ENCODE results near the gene CHN1.

Gene CHN1

GRCh38 chr2:175004980-175005732 is at the start of gene CHN1:
TSS of gene CHN1 (minus strand) at chr2:175005381. CDS start at chr2:175004912, 469 bp downstream.
- no peak for FAIRE-seq

- no peak for FAIRE-seq
Observed at GRCh38 chr2:175054340-175054739, 49.2 kb upstream of the CHN1 start.

- FAIRE-seq = no peak
Observed at GRCh38 chr2:175049661-175050060, 44.5 kb upstream of the CHN1 start.

- FAIRE-seq = no peak
Observed at GRCh38 chr2:175048275-175048674, 43.1 kb upstream of the CHN1 start.

GRCh38 chr2:175039490-175039889 is 34.3 kb upstream of the CHN1 start:
- no peak for FAIRE-seq

- no peak for FAIRE-seq
Observed at GRCh38 chr2:175039031-175039430, 33.9 kb upstream of the CHN1 start.

- no peak for FAIRE-seq
Observed at GRCh38 chr2:175037941-175038340, 32.8 kb upstream of the CHN1 start.

- FAIRE-seq = no peak
Observed at GRCh38 chr2:175036582-175037018, 31.4 kb upstream of the CHN1 start.

GRCh38 chr2:175035806-175036205 is 30.6 kb upstream of the CHN1 start:
- no peak for FAIRE-seq

- no peak for FAIRE-seq
Observed at GRCh38 chr2:175034716-175035115, 29.5 kb upstream of the CHN1 start.

- no peak for FAIRE-seq
Observed at GRCh38 chr2:175030380-175031271, 25.4 kb upstream of the CHN1 start.

GRCh38 chr2:175027755-175028154 is 22.6 kb upstream of the CHN1 start:
- no peak for FAIRE-seq

- FAIRE-seq = no peak
Observed at GRCh38 chr2:175026385-175026784, 21.2 kb upstream of the CHN1 start.

- no peak for FAIRE-seq
Observed at GRCh38 chr2:175025946-175026345, 20.8 kb upstream of the CHN1 start.

- no peak for FAIRE-seq
Observed at GRCh38 chr2:175025233-175025632, 20.1 kb upstream of the CHN1 start.

- FAIRE-seq = no peak
Observed at GRCh38 chr2:175022923-175023322, 17.7 kb upstream of the CHN1 start.

GRCh38 chr2:175019566-175020327 is 14.6 kb upstream of the CHN1 start:
- FAIRE-seq = no peak

- no peak for FAIRE-seq
Observed at GRCh38 chr2:175017618-175018414, 12.6 kb upstream of the CHN1 start.

GRCh38 chr2:175015340-175015739 is 10.2 kb upstream of the CHN1 start:
- FAIRE-seq = no peak

GRCh38 chr2:175012516-175012915 is 7.3 kb upstream of the CHN1 start:
- FAIRE-seq = no peak

GRCh38 chr2:175011505-175011904 is 6.3 kb upstream of the CHN1 start:
- FAIRE-seq = no peak

- no peak for FAIRE-seq
Observed at GRCh38 chr2:175010848-175011254, 5.7 kb upstream of the CHN1 start.

Data from endometrium (tissue), 2 donors.